Astrocyte (in vitro differentiated cells and primary cell): ENCODE data around the gene ELANE. TPM values are rescaled to one million over a fixed set of nuclear protein-coding genes. Genes with fewer than 3 reads are reported as not detected.
"Not testable (repeated sequence)": the region's sequence is repeated elsewhere in the genome, so short reads cannot be mapped to it uniquely, and the experiment has no call there.

ENCODE experiments used
- DNase-seq: peaks from one replicate; pipeline ENCODE4 v3.0.0-alpha.2; 2010; ENCODE audit warnings: low read depth
- FAIRE-seq: peaks from 2 replicates; lab custom pipeline; 2011; peaks lifted over from hg19 to GRCh38; lab: Jason Lieb, UNC
- H2AFZ ChIP-seq: 2 replicates; pipeline ENCODE4 v1.6.0; 2012; ENCODE audit warnings: low read depth, low read length, inconsistent platforms
- H3K27ac ChIP-seq: 2 replicates; pipeline ENCODE4 v1.5.1; 2011; ENCODE audit warnings: low read depth, low read length, inconsistent platforms
- H3K27me3 ChIP-seq: 2 replicates; pipeline ENCODE4 v1.6.0; 2011; ENCODE audit warnings: low read length, inconsistent platforms; ENCODE audit not compliant: insufficient read depth
- H3K36me3 ChIP-seq: 2 replicates; pipeline ENCODE4 v1.5.1; 2011; ENCODE audit warnings: low read length, inconsistent platforms; ENCODE audit not compliant: insufficient read depth
- H3K4me1 ChIP-seq: 2 replicates; pipeline ENCODE4 v1.5.1; 2011; ENCODE audit warnings: low read length, inconsistent platforms; ENCODE audit not compliant: insufficient read depth
- H3K4me2 ChIP-seq: 2 replicates; pipeline ENCODE4 v1.6.0; 2012; ENCODE audit warnings: low read length, inconsistent platforms
- H3K4me3 ChIP-seq: 2 replicates; pipeline ENCODE4 v1.5.1; 2011; ENCODE audit warnings: low read depth, mild to moderate bottlenecking, low read length, inconsistent platforms; ENCODE audit not compliant: insufficient read depth
- H3K79me2 ChIP-seq: 2 replicates; pipeline ENCODE4 v1.6.0; 2012; ENCODE audit warnings: mild to moderate bottlenecking, low read length, inconsistent platforms; ENCODE audit not compliant: insufficient read depth
- H3K9ac ChIP-seq: 2 replicates; pipeline ENCODE4 v1.6.0; 2012; ENCODE audit warnings: mild to moderate bottlenecking, low read length, inconsistent platforms
- H3K9me3 ChIP-seq: 2 replicates; pipeline ENCODE4 v1.5.1; 2012; ENCODE audit warnings: low read depth, mild to moderate bottlenecking, low read length, inconsistent platforms; ENCODE audit not compliant: insufficient read depth
- H4K20me1 ChIP-seq: 2 replicates; pipeline ENCODE4 v1.6.0; 2012; ENCODE audit warnings: low read length, inconsistent platforms; ENCODE audit not compliant: insufficient read depth
- H3K27ac Mint-ChIP-seq: one replicate; pipeline ENCODE4 v1.8.0; 2021; ENCODE audit warnings: mild to moderate bottlenecking, mixed read lengths; ENCODE audit not compliant: unreplicated experiment
- H3K27me3 Mint-ChIP-seq: one replicate; pipeline ENCODE4 v1.8.0; 2021; ENCODE audit warnings: low read depth, mixed read lengths; ENCODE audit not compliant: unreplicated experiment
- H3K36me3 Mint-ChIP-seq: one replicate; pipeline ENCODE4 v1.8.0; 2021; ENCODE audit warnings: low read depth, mixed read lengths; ENCODE audit not compliant: unreplicated experiment
- H3K4me1 Mint-ChIP-seq: one replicate; pipeline ENCODE4 v1.8.0; 2021; ENCODE audit warnings: low read depth, mixed read lengths; ENCODE audit not compliant: unreplicated experiment
- H3K4me3 Mint-ChIP-seq: one replicate; pipeline ENCODE4 v1.8.0; 2021; ENCODE audit warnings: mild to moderate bottlenecking, moderate library complexity, mixed read lengths; ENCODE audit not compliant: unreplicated experiment
- H3K9me3 Mint-ChIP-seq: one replicate; pipeline ENCODE4 v1.8.0; 2021; ENCODE audit warnings: mild to moderate bottlenecking, mixed read lengths; ENCODE audit not compliant: unreplicated experiment
- EZH2 ChIP-seq: IDR thresholded peaks from 2 replicates; pipeline ENCODE4 v1.6.1; 2012; ENCODE audit warnings: mild to moderate bottlenecking, low read length, inconsistent platforms; ENCODE audit not compliant: insufficient read depth
- total RNA-seq: library from RNA; stranded (reverse); gene quantifications from 2 replicates; pipeline ENCODE4 v1.2.1, GENCODE V29; 2021
- TF ChIP-seq, protein P1 (sequence below): IDR thresholded peaks from 2 replicates; pipeline ENCODE4 v1.5.1; 2011; ENCODE audit warnings: low read depth, mild to moderate bottlenecking, inconsistent platforms, low read length, moderate library complexity; ENCODE audit not compliant: insufficient read depth

The ELANE gene
- total RNA-seq, 1 donor from 2014 or later, result not detected

DNA sequence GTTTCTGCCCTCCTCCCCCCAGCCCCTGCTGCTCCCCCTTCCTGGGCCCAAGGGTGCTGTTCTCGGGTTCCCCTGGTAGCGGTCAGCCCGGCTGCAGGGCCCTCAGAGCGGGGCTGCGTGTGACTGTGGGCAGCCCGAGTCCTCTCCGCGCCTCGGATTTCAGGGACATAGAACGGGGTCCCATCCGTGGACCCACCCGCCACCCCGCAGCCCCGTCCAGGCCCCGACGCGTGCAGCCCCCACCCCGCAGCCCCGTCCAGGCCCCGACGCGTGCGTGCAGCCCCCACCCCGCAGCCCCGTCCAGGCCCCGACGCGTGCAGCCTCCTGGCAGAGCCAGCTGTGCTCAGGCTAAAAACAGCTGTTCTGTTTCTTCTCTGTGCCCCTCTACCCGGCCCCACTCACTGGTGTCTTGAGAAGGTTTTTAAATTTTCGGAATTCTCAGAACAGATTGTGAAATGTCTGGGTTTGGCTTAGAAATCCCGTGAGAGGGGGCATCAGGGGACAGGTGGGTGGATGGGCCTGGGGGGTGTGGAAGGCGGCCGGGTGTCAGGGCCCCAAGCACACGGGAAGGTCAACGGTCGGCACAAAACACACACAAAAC lies 16.8 kb upstream of the ELANE start:
- Histone ChIP-seq H4K20me1 (no peaks in the 10 kb centered on the region), H3K4me1 (no peaks in the 10 kb centered on the region), H3K36me3 (no peaks in the 10 kb centered on the region), H2AFZ (no peak overlapping the region), H3K79me2 (no peaks in the 10 kb centered on the region), H3K27ac (no peak overlapping the region), H3K9me3 (no peaks in the 10 kb centered on the region), H3K9ac (no peak overlapping the region), H3K27me3 (peaks cover 3% of the 10 kb centered on the region), H3K4me3 (no peak overlapping the region), H3K4me2 (no peak overlapping the region)
- H3K36me3 Mint-ChIP-seq, result no peaks in the 10 kb centered on the region
- TF ChIP-seq EZH2, result no peak
- TF ChIP-seq, protein P1, sequence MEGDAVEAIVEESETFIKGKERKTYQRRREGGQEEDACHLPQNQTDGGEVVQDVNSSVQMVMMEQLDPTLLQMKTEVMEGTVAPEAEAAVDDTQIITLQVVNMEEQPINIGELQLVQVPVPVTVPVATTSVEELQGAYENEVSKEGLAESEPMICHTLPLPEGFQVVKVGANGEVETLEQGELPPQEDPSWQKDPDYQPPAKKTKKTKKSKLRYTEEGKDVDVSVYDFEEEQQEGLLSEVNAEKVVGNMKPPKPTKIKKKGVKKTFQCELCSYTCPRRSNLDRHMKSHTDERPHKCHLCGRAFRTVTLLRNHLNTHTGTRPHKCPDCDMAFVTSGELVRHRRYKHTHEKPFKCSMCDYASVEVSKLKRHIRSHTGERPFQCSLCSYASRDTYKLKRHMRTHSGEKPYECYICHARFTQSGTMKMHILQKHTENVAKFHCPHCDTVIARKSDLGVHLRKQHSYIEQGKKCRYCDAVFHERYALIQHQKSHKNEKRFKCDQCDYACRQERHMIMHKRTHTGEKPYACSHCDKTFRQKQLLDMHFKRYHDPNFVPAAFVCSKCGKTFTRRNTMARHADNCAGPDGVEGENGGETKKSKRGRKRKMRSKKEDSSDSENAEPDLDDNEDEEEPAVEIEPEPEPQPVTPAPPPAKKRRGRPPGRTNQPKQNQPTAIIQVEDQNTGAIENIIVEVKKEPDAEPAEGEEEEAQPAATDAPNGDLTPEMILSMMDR, result no peak
- DNase-seq (no peak), FAIRE-seq (no peak)
- H3K27ac Mint-ChIP-seq, result no peak overlapping the region
- H3K4me3 Mint-ChIP-seq, result no peak overlapping the region
- H3K27me3 Mint-ChIP-seq, result peaks cover 13% of the 10 kb centered on the region
- no peaks in the 10 kb centered on the region for H3K4me1 Mint-ChIP-seq
- no peaks in the 10 kb centered on the region for H3K9me3 Mint-ChIP-seq

DNA sequence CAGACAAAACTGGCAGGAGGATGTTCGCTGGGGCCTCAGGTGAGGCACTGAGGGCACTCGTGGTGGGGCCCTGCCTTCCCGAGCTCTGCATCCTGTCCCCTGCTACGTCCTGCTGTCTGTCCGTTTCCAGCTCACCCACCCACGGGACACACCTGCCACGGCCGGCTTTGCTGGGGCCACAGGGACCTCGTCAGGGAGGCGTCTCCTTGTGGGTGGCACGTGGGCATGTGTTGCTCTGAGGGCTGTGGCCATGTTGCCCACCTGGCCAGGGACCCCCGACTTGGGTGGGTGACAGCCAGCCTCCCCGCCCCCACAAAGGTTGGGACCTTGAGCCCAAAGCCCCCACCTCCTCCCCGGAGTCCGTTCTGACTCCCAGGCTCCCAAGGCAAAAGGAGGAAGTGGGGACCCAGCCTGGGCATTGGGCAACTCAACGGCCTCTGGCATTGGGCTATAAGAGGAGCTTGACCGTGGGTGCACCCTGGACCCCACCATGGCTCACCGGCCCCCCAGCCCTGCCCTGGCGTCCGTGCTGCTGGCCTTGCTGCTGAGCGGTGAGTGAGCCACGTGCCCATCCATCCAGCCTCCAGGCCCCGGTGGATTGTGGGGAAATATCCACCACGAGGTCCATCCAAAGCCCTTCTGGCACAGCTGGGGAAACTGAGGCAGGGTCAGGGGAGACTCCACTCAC lies 11.4 kb upstream of the ELANE start, which contains the start of gene PRTN3:
Gene PRTN3 (plus strand): TSS at position 481 of the 688 bp plus-strand sequence. CDS start 10 bp downstream, at position 491.
- H3K27ac ChIP-seq, result no peak within 1 kb of the TSS
- no peak within 1 kb of the TSS for H3K4me3 Mint-ChIP-seq
- no peak for TF ChIP-seq EZH2
- TF ChIP-seq, protein P1, result no peak
- FAIRE-seq, result no peak
- H2AFZ ChIP-seq, result no peak within 1 kb of the TSS
- no peaks in the 10 kb centered on the region for H3K9me3 ChIP-seq
- H3K4me3 ChIP-seq, result no peak within 1 kb of the TSS
- no peaks in the 10 kb centered on the region for H3K79me2 ChIP-seq
- H3K27ac Mint-ChIP-seq, result no peak within 1 kb of the TSS
- no peak for DNase-seq
- no peaks in the 10 kb centered on the region for H3K4me1 ChIP-seq
- no peak within 1 kb of the TSS for H3K9ac ChIP-seq
- H3K4me2 ChIP-seq, result no peak within 1 kb of the TSS
- peaks cover 28% of the 10 kb centered on the region for H3K27me3 Mint-ChIP-seq
- H3K4me1 Mint-ChIP-seq, result no peaks in the 10 kb centered on the region
- no peaks in the 10 kb centered on the region for H3K36me3 Mint-ChIP-seq
- no peaks in the 10 kb centered on the region for H3K9me3 Mint-ChIP-seq
- peaks cover 17% of the 10 kb centered on the region for H3K27me3 ChIP-seq
- H4K20me1 ChIP-seq, result no peaks in the 10 kb centered on the region
- H3K36me3 ChIP-seq, result no peaks in the 10 kb centered on the region

DNA sequence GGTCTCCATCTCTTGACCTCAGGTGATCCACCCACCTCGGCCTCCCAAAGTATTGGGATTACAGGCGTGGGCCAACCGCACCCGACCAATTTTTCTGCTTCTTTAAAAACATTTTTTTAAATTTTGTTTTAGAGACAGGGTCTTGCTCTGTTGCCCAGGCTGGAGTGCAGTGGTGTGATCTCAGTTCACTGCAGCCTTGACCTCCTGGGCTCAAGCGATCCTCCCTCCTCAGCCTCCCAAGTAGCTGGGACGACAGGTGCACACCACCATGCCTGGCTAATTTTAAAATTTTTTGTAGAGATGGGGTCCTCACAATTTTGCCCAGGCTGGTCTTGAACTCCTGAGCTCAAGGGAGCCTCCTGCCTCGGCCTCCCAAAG lies 9.3 kb upstream of the ELANE start:
- not testable (repeated sequence) for FAIRE-seq
- peaks cover 29% of the 10 kb centered on the region for H3K27me3 Mint-ChIP-seq

More for the DNA sequence above, 9.3 kb upstream of the ELANE start:
- H3K9me3 ChIP-seq, H3K79me2 ChIP-seq, H3K27ac ChIP-seq, H3K4me2 ChIP-seq, DNase-seq, H3K4me1 ChIP-seq, H4K20me1 ChIP-seq, H3K36me3 Mint-ChIP-seq, H3K9ac ChIP-seq, H3K4me3 Mint-ChIP-seq, H3K27ac Mint-ChIP-seq, H2AFZ ChIP-seq, H3K4me1 Mint-ChIP-seq, H3K36me3 ChIP-seq, H3K4me3 ChIP-seq, H3K9me3 Mint-ChIP-seq: not testable (repeated sequence)
- peaks cover 22% of the 10 kb centered on the region for H3K27me3 ChIP-seq
